ENCODE results near the gene SYNE1.
A peak's percentile ranks its signal among the peaks of the same experiment; 100 is the strongest.
"Not testable (repeated sequence)": the region's sequence is repeated elsewhere in the genome, so short reads cannot be mapped to it uniquely, and the experiment has no call there.

SYNE1 gene

GRCh38 chr6:152138344-152138743 lies 498.8 kb downstream of the SYNE1 start:
- not testable (repeated sequence) for DNase-seq (ENCODE audit: low spot score)

GRCh38 chr6:152136449-152136825 lies 500.7 kb downstream of the SYNE1 start:
- DNase-seq (ENCODE audit: low spot score), result no peak

GRCh38 chr6:152135755-152136448 lies 501.3 kb downstream of the SYNE1 start:
- DNase-seq (ENCODE audit: low spot score), result no peak

GRCh38 chr6:152130441-152130840 lies 506.7 kb downstream of the SYNE1 start:
- no peak for DNase-seq (ENCODE audit: low spot score)

GRCh38 chr6:152129691-152130151 lies 507.4 kb downstream of the SYNE1 start:
- no peak for DNase-seq (ENCODE audit: low spot score)

DNA sequence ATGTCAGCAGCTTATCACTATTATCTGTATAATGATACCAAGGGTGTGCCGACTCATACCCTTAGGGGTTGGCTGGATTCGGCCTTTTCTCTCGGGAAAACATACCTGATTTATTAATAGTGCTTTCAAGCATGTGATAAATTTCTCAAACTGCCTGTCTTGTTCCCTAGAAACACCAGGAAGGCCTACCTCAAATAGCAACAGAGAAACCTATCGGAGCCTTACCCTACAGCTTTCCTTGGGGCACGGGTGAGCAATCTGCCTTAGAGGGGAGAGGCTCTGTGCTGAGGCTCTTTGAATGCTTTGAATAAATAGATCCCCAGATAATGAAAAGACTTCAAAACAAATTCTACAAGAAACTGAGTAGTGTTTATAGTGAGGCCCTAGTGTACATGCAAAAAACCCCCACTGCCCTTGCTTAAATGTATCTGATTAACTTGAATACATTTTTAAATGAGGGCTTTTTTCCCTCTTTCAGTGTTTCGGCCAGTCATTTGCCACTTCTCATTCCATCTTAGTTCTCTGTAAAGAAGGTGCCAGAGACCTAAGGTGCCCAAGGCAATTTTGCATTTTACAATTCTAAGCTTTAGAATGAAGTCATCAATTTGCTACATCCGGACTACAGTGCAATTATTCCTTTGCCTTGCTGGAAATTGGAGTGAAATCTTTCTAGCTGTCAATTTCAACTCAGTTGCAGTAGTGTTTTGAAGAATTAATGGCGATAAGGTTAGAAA lies 509.6 kb downstream of the SYNE1 start:
- DNase-seq (ENCODE audit: low spot score), result no peak

GRCh38 chr6:152124429-152125074 lies 512.6 kb downstream of the SYNE1 start:
- DNase-seq (ENCODE audit: low spot score), result peak; percentile 59

GRCh38 chr6:152123076-152123475 lies 514.1 kb downstream of the SYNE1 start:
- no peak for DNase-seq (ENCODE audit: low spot score)

GRCh38 chr6:152122434-152122833 lies 514.7 kb downstream of the SYNE1 start:
- DNase-seq (ENCODE audit: low spot score), result no peak

DNA sequence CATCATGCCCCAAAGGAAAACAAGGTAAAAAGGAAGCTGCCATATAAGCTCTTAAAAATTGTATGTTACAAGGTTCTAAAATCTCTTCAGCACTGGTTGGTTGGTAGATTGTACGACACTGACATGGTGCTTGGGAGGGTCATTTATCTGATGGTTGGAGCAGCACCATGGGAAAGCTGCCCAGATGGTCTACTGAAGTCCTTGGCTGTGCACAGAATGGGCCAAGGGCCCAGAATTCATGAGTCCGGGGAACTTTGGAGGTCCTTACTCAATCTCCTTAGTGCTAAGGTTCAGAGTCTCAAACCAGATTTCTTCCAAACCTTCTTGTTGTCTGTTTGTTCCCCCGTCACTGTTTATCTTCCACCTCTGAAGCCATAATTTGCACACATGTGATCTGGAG lies 515.3 kb downstream of the SYNE1 start:
- no peak for DNase-seq (ENCODE audit: low spot score)

DNA sequence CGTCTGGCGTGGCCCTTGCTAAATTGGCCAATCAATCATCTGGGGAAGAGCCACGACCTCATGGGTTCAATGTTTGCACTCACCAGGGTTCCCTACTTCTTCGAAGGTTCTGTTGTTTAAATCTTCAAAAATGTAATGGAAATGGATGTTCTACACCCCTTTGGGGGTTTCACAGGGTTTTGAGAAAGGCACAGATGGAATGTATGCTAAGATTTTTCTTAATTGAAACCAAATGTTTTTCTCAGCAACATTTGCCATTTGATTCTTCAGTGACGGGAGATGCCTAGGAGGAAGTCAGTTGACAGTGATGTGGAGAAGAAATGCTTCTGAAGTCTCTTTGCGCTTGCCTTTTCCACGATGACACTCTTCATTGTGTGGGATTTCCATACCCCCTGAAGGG lies 517.3 kb downstream of the SYNE1 start:
- no peak for DNase-seq (ENCODE audit: low spot score)

DNA sequence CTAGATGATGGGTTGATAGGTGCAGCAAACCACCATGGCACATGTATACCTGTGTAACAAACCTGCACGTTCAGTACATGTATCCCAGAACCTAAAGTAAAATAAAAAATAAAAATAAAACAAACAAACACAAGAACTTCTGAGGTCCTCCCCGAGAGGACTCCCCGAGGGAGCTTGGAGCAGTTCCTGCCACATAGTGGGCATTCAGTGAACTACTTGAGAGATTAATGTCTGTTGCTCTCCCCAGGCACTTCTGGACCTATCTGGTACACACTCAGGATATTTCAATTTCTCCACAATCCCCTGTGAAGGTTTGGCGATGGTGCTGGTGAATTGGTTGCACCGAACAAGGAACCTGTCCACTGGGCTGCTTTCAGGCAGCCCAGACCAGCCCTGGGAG lies 518.5 kb downstream of the SYNE1 start:
- DNase-seq (ENCODE audit: low spot score), result no peak

DNA sequence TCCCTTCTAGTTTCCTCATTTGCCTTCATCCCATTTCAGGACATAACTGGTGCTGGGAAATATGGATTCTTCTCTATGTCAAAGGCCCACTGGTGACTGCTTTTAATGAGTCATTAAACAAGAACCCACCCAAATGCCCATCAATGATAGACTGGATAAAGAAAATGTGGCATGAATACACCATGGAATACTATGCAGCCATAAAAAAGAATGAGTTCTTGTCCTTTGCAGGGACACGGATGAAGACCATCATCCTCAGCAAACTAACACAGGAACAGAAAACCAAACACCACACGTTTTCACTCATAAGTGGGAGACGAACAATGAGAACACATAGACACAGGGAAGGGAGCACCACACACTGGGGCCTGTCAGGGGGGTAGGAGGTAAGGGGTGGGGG lies 518.9 kb downstream of the SYNE1 start:
- no peak for DNase-seq (ENCODE audit: low spot score)

DNA sequence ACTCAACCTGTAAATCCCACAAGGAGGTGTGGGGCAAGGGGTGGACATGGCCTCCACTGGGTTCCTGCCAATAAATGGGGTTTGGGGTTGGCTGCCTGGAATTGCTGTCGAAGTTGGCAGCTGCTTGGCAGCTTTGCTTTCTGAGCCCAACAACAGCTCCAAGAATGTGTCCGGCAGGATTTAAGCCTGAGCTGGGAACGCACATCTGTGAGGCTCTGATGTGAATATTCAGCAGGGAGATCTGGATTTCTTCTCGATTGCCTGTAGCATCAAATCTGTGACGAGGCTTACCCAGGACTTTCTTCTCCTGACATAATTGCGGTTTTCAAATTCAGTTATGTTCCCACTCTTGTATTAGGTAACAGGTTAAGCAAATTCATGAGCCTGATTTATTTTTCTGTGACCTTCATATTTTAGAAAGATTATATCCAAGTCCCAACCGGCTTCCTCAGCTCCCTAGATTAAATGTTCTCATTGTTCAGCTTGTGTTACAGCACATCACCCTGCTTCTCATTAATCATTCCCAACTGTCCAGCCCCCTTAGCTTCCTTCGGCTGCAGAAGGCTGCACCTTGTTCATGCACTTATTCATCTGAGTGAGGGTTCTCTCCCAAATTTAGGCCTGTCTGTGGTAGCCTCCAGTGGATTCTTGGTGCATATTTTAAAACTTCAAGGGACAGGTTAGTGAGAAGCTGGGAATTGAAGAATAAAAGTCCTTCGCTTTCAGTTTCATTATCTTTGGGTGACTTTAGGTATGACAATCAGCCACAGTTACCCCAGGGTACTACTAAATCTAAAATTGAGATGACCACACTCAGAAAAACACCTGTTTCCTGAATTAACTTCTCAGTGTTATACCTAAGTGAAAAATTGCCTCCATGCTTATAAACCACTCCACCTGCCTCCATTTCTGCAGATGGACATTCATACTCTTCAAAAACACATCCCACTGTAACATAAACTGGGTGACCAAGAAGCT lies 519.7 kb downstream of the SYNE1 start:
- DNase-seq (ENCODE audit: low spot score), result no peak

DNA sequence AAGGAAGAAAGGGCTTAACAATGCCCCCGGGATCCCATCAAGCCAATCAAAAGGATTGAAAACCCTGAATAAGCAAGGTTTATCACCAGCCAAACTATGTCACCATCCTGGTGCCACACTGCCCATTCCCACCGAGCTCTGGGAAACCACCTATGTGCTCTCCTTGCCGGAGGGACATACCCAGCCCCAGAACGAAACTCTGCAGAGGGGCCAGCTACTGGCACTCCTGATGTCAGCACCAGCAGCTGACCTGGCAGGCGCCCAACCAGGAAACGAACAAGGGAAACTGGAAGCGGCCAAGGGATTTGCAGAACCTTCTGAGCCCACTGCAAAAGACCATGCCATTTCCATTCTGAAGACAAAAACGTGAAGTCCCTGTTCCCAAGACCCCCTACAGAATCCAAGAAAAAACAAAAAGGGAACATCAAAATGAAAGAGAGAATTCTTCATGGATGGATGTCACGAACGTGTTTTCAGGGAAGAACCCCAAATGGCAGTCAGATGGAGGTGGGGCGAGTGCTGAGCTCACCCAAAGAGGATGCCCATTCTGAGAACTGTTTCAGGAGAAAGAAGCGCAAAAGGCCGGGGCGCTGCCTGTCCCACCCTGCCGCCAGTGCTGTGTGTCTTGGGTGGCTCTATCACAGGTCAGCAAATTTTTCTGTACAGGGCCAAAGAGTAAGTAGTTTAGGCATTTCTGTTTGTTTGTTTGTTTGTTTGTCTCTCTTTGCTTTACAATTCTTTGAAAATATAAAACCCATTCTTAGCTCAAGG lies 524.5 kb downstream of the SYNE1 start:
- no peak for DNase-seq (ENCODE audit: low spot score)

DNA sequence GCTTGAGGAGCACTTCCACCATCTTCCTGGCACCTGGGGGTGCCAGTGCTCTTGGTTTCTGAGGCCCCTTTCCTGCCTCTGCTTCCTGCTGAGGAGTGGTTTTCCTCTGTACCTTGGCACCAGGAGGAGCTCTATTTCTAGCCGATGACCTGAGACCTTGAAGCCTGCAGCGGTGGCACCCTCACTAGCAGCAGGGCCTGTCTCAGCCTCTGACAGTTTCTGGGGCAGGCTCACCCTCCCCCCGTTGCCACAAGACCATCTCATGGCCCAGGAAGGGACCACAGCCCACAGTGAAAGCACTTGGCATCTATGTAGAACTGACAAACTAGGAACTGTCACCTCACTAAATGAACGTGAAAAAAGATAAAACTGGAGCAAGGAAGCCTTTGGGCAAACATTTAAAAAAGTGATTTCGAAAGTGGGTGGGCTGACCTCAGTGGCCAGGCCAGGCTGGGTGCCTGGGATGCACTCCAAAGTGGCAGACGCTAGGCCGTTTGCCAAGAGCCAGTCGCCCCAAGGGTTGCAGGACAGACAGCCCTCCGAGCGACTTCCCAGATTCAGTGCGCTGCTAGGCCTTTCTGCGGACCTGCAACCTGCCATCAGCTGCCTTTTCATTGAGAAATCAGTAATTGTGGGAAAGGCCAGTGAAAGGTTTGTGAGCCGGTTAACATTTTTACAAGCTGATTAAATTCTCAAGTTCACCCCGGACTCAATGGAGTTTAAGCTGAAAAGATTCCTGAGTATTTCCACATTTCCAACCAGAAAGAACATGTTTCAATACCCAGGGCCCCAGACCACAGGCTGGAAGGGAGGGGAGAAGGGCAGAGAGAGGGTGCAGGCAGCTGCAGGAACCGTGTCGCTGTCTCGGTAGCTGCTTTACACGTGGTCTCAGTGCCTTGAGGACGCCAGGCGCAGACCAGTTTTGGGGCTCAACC lies 526.0 kb downstream of the SYNE1 start:
- no peak for DNase-seq (ENCODE audit: low spot score)

DNA sequence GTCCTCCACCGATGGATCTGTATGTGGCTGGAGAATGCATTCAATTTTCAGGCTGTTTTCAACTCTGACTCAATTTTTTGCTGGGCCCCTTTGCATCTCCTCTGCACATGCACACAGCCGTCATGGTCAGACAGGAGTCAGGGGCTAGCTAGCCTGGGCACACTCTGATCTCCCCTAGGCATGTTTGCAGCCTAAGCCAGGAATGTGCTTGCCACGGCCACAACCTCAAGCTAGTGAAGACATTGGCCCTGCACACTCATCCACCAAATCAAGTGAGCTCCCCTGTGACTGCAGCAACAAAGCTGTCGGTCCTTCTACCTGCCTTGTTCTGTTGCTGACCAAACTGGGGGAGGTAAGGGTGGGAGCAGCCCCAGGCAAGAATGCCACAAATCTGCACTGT lies 529.2 kb downstream of the SYNE1 start:
- DNase-seq (ENCODE audit: low spot score), result no peak

GRCh38 chr6:152100183-152100618 lies 537.0 kb downstream of the SYNE1 start:
- peak; percentile 65 for DNase-seq (ENCODE audit: low spot score)

DNA sequence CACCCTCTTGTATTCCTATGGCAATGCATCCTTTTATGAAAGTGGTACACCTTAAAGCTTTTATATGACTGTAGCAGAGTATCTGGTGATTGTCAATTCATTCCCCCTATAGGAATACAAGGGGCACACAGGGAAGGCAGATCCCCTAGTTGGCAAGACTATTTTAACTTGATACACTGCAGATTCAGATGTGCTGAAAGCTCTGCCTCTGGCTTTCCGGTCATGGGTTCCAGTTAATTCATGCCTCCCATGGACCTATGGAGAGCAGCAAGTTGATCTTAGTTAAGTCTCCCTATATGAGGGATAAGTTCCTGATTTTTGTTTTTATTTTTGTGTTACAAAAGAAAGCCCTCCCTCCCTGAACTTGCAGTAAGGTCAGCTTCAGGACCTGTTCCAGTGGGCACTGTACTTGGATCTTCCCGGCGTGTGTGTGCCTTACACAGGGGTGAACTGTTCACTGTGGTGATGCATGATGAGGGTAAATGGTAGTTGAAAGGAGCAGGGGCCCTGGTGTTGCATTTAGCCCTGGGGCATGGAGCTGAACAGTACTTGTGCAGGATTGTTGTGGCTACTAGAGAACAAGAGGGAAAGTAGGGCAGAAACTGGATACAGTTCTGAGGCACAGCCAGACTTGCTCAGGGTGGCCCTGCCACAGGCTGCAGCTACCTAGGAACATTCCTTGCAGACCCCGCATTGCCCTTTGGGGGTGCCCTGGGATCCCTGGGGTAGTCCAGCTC lies 537.5 kb downstream of the SYNE1 start:
- no peak for DNase-seq (ENCODE audit: low spot score)
